Large intestine (tissue), 3 donors: ENCODE measurements around the gene PMIS2. TPM values are rescaled to one million over a fixed set of nuclear protein-coding genes. Genes with fewer than 3 reads are reported as not detected.
"Not testable (repeated sequence)": the region's sequence is repeated elsewhere in the genome, so short reads cannot be mapped to it uniquely, and the experiment has no call there.

Experiments
- DNase-seq, 2 donors: peaks; one replicate each; pipeline versions ENCODE4 v3.0.0 to v3.0.0-alpha.2; 2013
- H3K27ac ChIP-seq: one replicate; pipeline ENCODE4 v1.5.1; 2013; ENCODE audit warnings: low read length
- H3K27me3 ChIP-seq: 2 replicates; pipeline ENCODE4 v1.6.1; 2013; ENCODE audit warnings: low read length; ENCODE audit not compliant: control insufficient read depth, insufficient read depth
- H3K36me3 ChIP-seq: 2 replicates; pipeline ENCODE4 v1.6.1; 2013; ENCODE audit warnings: low read length; ENCODE audit not compliant: control insufficient read depth, insufficient read depth
- H3K4me1 ChIP-seq: one replicate; pipeline ENCODE4 v1.6.1; 2013; ENCODE audit warnings: low read length; ENCODE audit not compliant: control insufficient read depth, insufficient read depth
- H3K4me3 ChIP-seq: one replicate; pipeline ENCODE4 v1.5.1; 2013; ENCODE audit warnings: low read length
- H3K9me3 ChIP-seq: one replicate; pipeline ENCODE4 v1.6.1; 2013; ENCODE audit warnings: mild to moderate bottlenecking, low read depth, low read length, moderate library complexity; ENCODE audit not compliant: control insufficient read depth
- WGBS: methylation state at CpG from one replicate; pipeline ENCODE4 v1.1.5; 2013; ENCODE audit warnings: low lambda C conversion rate; ENCODE audit not compliant: insufficient coverage; 5-methylcytosine and 5-hydroxymethylcytosine counted together
- polyA plus RNA-seq: library from polyadenylated mRNA; unstranded; fragments of 120-200 nt; gene quantifications from one replicate; pipeline ENCODE4 v1.2.1, GENCODE V29; 2013

PMIS2 gene
- polyA plus RNA-seq, 1 donor, result not detected

GRCh38 chr19:35592226-35592625, 6.3 kb downstream of the PMIS2 start:
- DNase-seq, result peak; percentile 25 to 26
- H3K4me3 ChIP-seq, result no peak overlapping the region
- no peaks in the 10 kb centered on the region for H3K27me3 ChIP-seq
- 4% methylated on average over 4 of the region's 8 CpGs for WGBS
- H3K27ac ChIP-seq, result no peak overlapping the region
- H3K9me3 ChIP-seq, result no peaks in the 10 kb centered on the region
- H3K4me1 ChIP-seq, result no peaks in the 10 kb centered on the region
- no peaks in the 10 kb centered on the region for H3K36me3 ChIP-seq

GRCh38 chr19:35595026-35595425, 9.1 kb downstream of the PMIS2 start:
- no CpG with 5 or more reads among the region's 3 CpGs for WGBS
- not testable (repeated sequence) for H3K9me3 ChIP-seq, H3K4me1 ChIP-seq, H3K36me3 ChIP-seq, H3K4me3 ChIP-seq, DNase-seq, H3K27ac ChIP-seq, H3K27me3 ChIP-seq

GRCh38 chr19:35595928-35596327, 10.0 kb downstream of the PMIS2 start:
- no peak overlapping the region for H3K4me3 ChIP-seq
- WGBS, result no CpG with 5 or more reads among the region's 1 CpG
- no peaks in the 10 kb centered on the region for H3K27me3 ChIP-seq
- no peak overlapping the region for H3K27ac ChIP-seq
- H3K9me3 ChIP-seq, result no peaks in the 10 kb centered on the region
- no peaks in the 10 kb centered on the region for H3K36me3 ChIP-seq
- DNase-seq, result no peak
- H3K4me1 ChIP-seq, result no peaks in the 10 kb centered on the region

- H3K27ac ChIP-seq, result no peak overlapping the region
- 89% methylated on average over 1 of the region's 4 CpGs for WGBS
- no peaks in the 10 kb centered on the region for H3K36me3 ChIP-seq
- no peaks in the 10 kb centered on the region for H3K4me1 ChIP-seq
- DNase-seq, result no peak
- H3K27me3 ChIP-seq, result no peaks in the 10 kb centered on the region
- no peaks in the 10 kb centered on the region for H3K9me3 ChIP-seq
- no peak overlapping the region for H3K4me3 ChIP-seq
These were observed 10.5 kb downstream of the PMIS2 start for GRCh38 chr19:35596366-35596999.

GRCh38 chr19:35601971-35602370, 16.0 kb downstream of the PMIS2 start:
- no peaks in the 10 kb centered on the region for H3K9me3 ChIP-seq
- no peak overlapping the region for H3K4me3 ChIP-seq
- DNase-seq, result no peak
- no peaks in the 10 kb centered on the region for H3K36me3 ChIP-seq
- H3K27ac ChIP-seq, result no peak overlapping the region
- no peaks in the 10 kb centered on the region for H3K27me3 ChIP-seq
- no CpG with 5 or more reads among the region's 3 CpGs for WGBS
- no peaks in the 10 kb centered on the region for H3K4me1 ChIP-seq

GRCh38 chr19:35604436-35604835, 18.5 kb downstream of the PMIS2 start:
- not testable (repeated sequence) for H3K36me3 ChIP-seq, H3K27me3 ChIP-seq, DNase-seq, H3K4me1 ChIP-seq, H3K27ac ChIP-seq, H3K9me3 ChIP-seq, H3K4me3 ChIP-seq
- WGBS, result 73% methylated on average over 3 of the region's 4 CpGs

- not testable (repeated sequence) for H3K36me3 ChIP-seq, H3K27me3 ChIP-seq, H3K4me1 ChIP-seq, DNase-seq, H3K4me3 ChIP-seq, H3K9me3 ChIP-seq, H3K27ac ChIP-seq
- no CpG with 5 or more reads among the region's 8 CpGs for WGBS
These were observed 21.2 kb downstream of the PMIS2 start for GRCh38 chr19:35607170-35607569.

GRCh38 chr19:35607661-35608060, 21.7 kb downstream of the PMIS2 start:
- Histone ChIP-seq H3K36me3 (no peaks in the 10 kb centered on the region), H3K27ac (no peak overlapping the region), H3K27me3 (no peaks in the 10 kb centered on the region), H3K4me1 (peaks cover 4% of the 10 kb centered on the region), H3K9me3 (no peaks in the 10 kb centered on the region), H3K4me3 (no peak overlapping the region)
- WGBS, result no CpG with 5 or more reads among the region's 3 CpGs
- DNase-seq, result no peak

- H3K27me3 ChIP-seq, result no peaks in the 10 kb centered on the region
- no peaks in the 10 kb centered on the region for H3K36me3 ChIP-seq
- peaks cover 4% of the 10 kb centered on the region for H3K4me1 ChIP-seq
- no peak overlapping the region for H3K4me3 ChIP-seq
- H3K27ac ChIP-seq, result no peak overlapping the region
- H3K9me3 ChIP-seq, result no peaks in the 10 kb centered on the region
- WGBS, result no CpG with 5 or more reads among the region's 2 CpGs
- no peak for DNase-seq
These were observed 22.3 kb downstream of the PMIS2 start for GRCh38 chr19:35608251-35608650.

GRCh38 chr19:35609851-35610353, 23.9 kb downstream of the PMIS2 start:
- Histone ChIP-seq H3K9me3 (no peaks in the 10 kb centered on the region), H3K36me3 (no peaks in the 10 kb centered on the region), H3K4me1 (peaks cover 4% of the 10 kb centered on the region), H3K27me3 (no peaks in the 10 kb centered on the region), H3K27ac (no peak overlapping the region), H3K4me3 (no peak overlapping the region)
- no peak for DNase-seq
- no CpG with 5 or more reads among the region's 6 CpGs for WGBS

GRCh38 chr19:35612224-35612558, 26.2 kb downstream of the PMIS2 start:
- H3K4me1 ChIP-seq, result peaks cover 4% of the 10 kb centered on the region
- no peak overlapping the region for H3K27ac ChIP-seq
- H3K9me3 ChIP-seq, result no peaks in the 10 kb centered on the region
- H3K27me3 ChIP-seq, result no peaks in the 10 kb centered on the region
- H3K36me3 ChIP-seq, result peaks cover 11% of the 10 kb centered on the region
- peak overlapping the region; percentile 71 for H3K4me3 ChIP-seq
- no CpG with 5 or more reads among the region's 9 CpGs for WGBS
- DNase-seq, result no peak
